GM12892 (cell line): Measurements from ENCODE around the gene COPG1.
"Not testable (repeated sequence)": the region's sequence is repeated elsewhere in the genome, so short reads cannot be mapped to it uniquely, and the experiment has no call there.

Experiments used
- DNase-seq: peaks from one replicate; pipeline ENCODE4 v3.0.0; 2011; ENCODE audit not compliant: insufficient read length
- FAIRE-seq: peaks from 2 replicates; lab custom pipeline; 2011; peaks lifted over from hg19 to GRCh38; lab: Jason Lieb, UNC
- POLR2A ChIP-seq: IDR thresholded peaks from 2 replicates; pipeline ENCODE4 v1.6.1; 2011; ENCODE audit warnings: low read depth, low read length, control low read depth
- POLR2AphosphoS5 ChIP-seq: IDR thresholded peaks from 2 replicates; pipeline ENCODE4 v1.6.1; 2011; ENCODE audit warnings: low read depth, low read length, control low read depth
- TAF1 ChIP-seq: IDR thresholded peaks from 2 replicates; pipeline ENCODE4 v1.6.1; 2011; ENCODE audit warnings: low read depth, mild to moderate bottlenecking, control low read depth, low read length, borderline replicate concordance

Gene COPG1

DNA sequence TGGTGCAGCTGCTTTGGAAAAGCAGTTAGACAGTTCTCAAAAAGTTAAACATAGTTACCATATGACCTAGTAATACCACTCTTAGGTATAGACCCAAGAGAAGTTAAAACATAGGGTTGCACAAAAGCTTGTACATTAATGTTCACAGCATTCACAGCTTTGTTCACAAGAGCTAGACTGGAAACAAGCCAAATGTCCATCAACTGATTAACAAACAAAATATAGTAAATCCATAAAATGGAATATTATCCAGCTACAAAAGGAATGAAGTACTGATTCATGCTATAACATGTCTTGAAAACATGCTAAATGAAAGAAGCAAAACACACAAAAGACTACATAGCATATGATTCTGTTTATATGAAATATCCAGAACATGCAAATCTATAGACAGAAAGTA lies 2.8 kb upstream of the COPG1 start:
- TF ChIP-seq POLR2AphosphoS5: no peak
- no peak for TF ChIP-seq POLR2A
- TF ChIP-seq TAF1: no peak
- DNase-seq: no peak
- FAIRE-seq: no peak

GRCh38 chr3:129248286-129248979 lies 973 bp upstream of the COPG1 start:
- FAIRE-seq: no peak
- DNase-seq: no peak
- TF ChIP-seq TAF1: no peak
- no peak for TF ChIP-seq POLR2AphosphoS5

DNA sequence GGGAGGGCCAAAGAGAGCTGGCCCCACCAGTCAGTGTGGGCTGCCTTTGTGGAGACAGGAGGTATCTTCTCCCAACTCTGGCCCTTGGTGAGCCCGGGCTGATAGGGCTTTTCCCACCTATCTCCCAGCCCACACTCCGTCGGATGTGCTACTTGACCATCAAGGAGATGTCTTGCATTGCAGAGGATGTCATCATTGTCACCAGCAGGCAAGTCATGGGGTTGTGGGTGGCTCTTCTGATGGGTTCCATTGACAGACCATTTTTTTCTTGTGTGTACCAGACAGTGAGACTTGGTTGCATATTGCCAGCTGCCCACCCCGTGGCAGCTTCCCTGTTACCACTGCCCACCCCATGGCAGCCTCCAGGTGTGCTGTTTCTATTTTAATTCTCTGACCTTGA lies 3.3 kb downstream of the COPG1 start:
- DNase-seq (no peak), FAIRE-seq (no peak)
- no peak for TF ChIP-seq POLR2A

GRCh38 chr3:129254536-129255230 lies 5.3 kb downstream of the COPG1 start:
- TF ChIP-seq POLR2AphosphoS5 (no peak), TAF1 (no peak), POLR2A (no peak)
- DNase-seq: no peak
- no peak for FAIRE-seq

DNA sequence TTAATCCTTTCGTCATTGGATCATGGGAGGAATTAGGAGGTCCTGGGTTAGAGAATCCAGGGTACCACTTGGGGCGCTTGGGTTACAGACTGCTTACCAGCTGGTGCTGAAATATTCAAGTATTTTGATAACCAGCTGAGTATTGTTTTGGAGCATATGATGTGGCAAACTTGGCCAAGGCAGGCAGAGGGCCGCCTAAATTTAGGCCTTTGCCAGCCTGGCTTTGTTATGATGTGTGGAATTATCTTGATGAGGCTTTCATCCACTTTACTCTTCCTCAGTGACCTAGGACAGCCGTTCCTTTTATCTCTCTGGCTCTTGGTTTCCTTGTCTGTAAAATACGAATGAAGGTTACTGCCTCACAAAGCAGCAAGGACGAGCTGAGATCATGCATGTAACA lies 6.9 kb downstream of the COPG1 start:
- FAIRE-seq (no peak), DNase-seq (no peak)
- TF ChIP-seq TAF1 (no peak), POLR2A (no peak), POLR2AphosphoS5 (no peak)

DNA sequence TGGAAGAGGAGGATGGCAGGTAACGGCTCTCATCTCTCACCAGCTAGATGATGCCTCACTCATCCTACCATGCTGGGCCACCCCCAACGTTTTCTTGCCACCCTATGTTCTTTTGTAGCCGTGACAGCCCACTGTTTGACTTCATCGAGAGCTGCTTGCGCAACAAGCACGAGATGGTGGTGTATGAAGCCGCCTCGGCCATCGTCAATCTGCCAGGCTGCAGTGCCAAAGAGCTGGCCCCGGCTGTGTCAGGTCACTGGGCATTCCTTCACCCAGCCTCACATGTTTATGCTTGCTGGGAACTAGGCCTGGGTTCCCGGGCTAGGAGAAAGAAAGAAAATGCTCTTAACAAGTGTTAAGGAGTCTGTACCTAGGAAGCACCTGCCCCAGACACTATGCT lies 8.2 kb downstream of the COPG1 start:
- DNase-seq: no peak
- TF ChIP-seq POLR2AphosphoS5 (no peak), POLR2A (peak; percentile 15; the same call in 1 of the 2 replicates), TAF1 (no peak)
- no peak for FAIRE-seq

DNA sequence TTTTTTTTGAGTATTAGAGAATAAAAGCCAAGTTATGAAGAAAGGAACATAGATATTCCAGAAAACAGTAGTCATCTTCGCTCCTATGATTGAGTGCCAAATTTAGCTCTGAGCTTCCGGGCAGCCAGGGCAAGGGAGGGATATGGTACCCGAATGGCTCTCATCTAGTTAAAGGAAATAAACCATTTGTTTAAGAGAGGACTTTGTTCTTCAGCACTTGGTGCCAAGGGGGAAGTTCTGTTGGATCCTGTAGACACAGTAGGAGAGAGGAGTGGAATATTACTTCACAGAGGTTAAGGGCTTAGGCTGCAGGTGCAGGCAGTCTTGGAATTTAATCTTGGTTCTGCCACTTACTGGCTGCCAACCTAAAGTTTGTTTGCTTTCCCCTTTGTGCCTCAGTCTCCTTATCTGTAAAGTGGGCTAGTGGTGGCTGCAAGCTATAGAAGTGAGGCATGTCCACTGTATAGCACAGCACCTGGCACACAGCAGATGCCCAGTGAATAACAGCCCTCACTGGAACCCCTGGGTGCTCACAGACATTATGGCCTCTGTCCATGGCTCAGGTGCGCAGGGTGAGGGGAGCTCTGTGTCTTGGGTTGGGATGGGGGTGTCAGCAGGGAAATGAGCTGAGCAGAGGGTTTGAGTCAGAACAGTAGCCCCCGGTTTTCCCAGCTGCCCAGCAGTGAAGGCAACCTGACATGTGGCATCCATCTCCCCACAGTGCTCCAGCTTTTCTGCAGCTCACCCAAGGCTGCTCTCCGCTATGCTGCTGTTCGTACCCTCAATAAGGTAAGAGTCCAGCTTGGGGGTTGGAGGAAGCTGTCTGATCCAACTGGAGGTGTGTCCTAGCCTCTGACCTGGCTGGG lies 10.4 kb downstream of the COPG1 start:
- no peak for FAIRE-seq
- TF ChIP-seq POLR2A: no peak
- no peak for TF ChIP-seq TAF1

GRCh38 chr3:129260606-129261005 lies 11.2 kb downstream of the COPG1 start:
- no peak for FAIRE-seq
- TF ChIP-seq POLR2A: no peak
- TF ChIP-seq TAF1: no peak
- TF ChIP-seq POLR2AphosphoS5: no peak
- no peak for DNase-seq

More for the DNA sequence above, 10.4 kb downstream of the COPG1 start:
- DNase-seq: no peak

- no peak for DNase-seq
- TF ChIP-seq POLR2AphosphoS5: no peak
- TF ChIP-seq POLR2A: no peak
- no peak for TF ChIP-seq TAF1
- FAIRE-seq: no peak
These were observed 12.5 kb downstream of the COPG1 start for GRCh38 chr3:129261894-129262293.

DNA sequence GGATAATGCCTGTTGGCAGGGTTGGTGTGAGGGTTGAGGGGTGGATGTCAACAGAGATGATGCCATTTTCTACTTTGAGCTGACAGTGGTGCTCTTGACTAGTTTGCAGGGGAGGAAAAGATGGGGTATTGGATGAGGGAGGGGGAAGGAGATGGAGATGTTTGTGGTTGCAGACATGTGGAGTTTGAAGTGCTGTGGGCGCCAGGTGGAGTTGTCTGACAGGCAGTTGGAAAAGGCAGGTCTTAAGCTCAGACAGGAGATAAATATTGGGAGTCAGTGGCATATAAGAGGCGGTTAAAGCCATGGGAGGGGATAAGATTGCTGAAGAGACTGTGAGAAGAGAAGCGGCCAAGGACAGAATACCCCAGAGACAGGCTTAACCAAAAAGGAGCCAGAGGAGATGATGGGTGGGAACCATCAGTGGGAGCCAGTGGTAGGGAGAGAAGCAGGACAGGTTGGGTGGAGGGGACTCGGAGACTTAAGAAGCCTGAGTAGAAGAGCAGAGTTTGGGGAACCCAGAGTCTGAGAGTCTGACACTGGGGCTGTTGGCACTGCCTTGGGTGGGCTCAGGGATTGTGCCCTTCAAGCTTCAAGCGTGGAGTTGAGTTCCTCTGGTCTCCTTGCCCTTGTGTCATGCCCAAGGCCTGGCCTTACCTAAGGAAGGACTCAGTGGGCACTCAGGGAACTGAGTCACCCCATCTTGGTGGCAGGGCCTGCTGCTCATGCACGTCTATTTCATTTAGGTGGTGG lies 13.9 kb downstream of the COPG1 start:
- DNase-seq (no peak), FAIRE-seq (no peak)
- 0 out of 2 replicates have a peak, but pooled peaks have one; percentile 12 for TF ChIP-seq POLR2A
- no peak for TF ChIP-seq TAF1

DNA sequence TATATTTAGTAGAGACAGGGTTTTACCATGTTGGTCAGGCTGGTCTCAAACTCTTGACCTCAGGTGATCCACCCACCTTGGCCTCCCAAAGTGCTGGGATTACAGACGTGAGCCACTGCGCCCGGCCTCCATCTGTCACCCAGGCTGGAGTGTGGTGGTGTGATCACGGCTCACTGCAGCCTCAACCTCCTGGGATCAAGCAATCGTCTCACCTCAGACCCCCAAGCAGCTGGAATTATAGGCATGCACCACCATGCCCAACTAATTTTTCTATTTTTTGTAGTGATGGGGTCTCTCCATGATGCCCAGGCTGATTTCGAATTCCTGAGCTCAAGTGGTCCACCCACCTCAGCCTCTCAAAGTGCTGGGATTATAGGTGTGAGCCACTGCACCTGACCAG lies 15.6 kb downstream of the COPG1 start:
- FAIRE-seq, DNase-seq: not testable (repeated sequence)
